K562 (cell line): Measurements from ENCODE around the gene TENM3. TPM values are rescaled to one million over a fixed set of nuclear protein-coding genes. Genes with fewer than 3 reads are reported as not detected.

Experiments used
- ATAC-seq: fragments of 200-7000 bp; cut with Tn5 transposase; 3 replicates; pipeline ENCODE4 v1.9.1; 2020; ENCODE audit warnings: moderate library complexity
- BruUV-seq: library from RNA; stranded (reverse); fragments of 400-500 nt; replicated peaks from 2 replicates; lab custom pipeline; 2021; lab: Mats Ljungman, UMichigan
- CTCF ChIA-PET: fragments of 300-600 bp; formaldehyde crosslinking; extraction: SDS; loops from one replicate; lab custom pipeline; 2021; ENCODE audit warnings: low intra/inter-chr PET ratio; lab: Yijun Ruan, JAX
- POLR2A ChIA-PET: fragments of 300-600, 350-650 bp; sonication (Branson Sonifier 250); formaldehyde crosslinking; extraction: SDS; loops from one replicate; lab custom pipeline; 2021; ENCODE audit warnings: antibody characterized with exemption, inconsistent platforms; lab: Yijun Ruan, JAX
- DNase-seq, 4 experiments: peaks; one replicate each; pipeline versions ENCODE4 v3.0.0 to v3.0.0-alpha.2; 2011 to 2018; ENCODE audit warnings: low spot score in 3 of 4, mixed read lengths in 3 of 4; ENCODE audit errors: extremely low read depth in 1 of 4
- FAIRE-seq: peaks from 2 replicates; lab custom pipeline; 2011; peaks lifted over from hg19 to GRCh38; lab: Jason Lieb, UNC
- H2AFZ ChIP-seq: 2 replicates; pipeline ENCODE4 v1.6.0; 2011; ENCODE audit warnings: low read depth, low read length, control low read depth, inconsistent platforms
- H3K27ac ChIP-seq: fragments of 200-600 bp; 3 replicates; pipeline ENCODE4 v1.8.0; 2011; ENCODE audit warnings: low read depth, mild to moderate bottlenecking, control low read depth, inconsistent platforms, low read length, moderate library complexity, mixed read lengths; ENCODE audit errors: extremely low read depth
- H3K27me3 ChIP-seq, 2 experiments: fragments of 300-600 bp in 1 of 2; 2 replicates in 1 of 2; 3 replicates in 1 of 2; pipeline versions ENCODE4 v1.6.0 to v1.8.0; 2011; ENCODE audit warnings: inconsistent platforms in 2 of 2, low read length in 2 of 2, mild to moderate bottlenecking in 1 of 2, mixed read lengths in 1 of 2, moderate library complexity in 1 of 2; ENCODE audit not compliant: control insufficient read depth in 2 of 2, insufficient read depth in 2 of 2
- H3K36me3 ChIP-seq: fragments of 300-600 bp; 3 replicates; pipeline ENCODE4 v1.8.0; 2011; ENCODE audit warnings: mild to moderate bottlenecking, low read length, inconsistent platforms; ENCODE audit not compliant: control insufficient read depth, insufficient read depth
- H3K4me1 ChIP-seq, 2 experiments: fragments of 200-600 bp in 1 of 2; replicated peaks in 1 of 2; 2 replicates in 1 of 2; 3 replicates in 1 of 2; pipeline versions ENCODE4 v1.5.1 to v1.8.0; 2011; ENCODE audit warnings: inconsistent platforms in 2 of 2, low read length in 2 of 2, mild to moderate bottlenecking in 1 of 2, mixed read lengths in 1 of 2, moderate library complexity in 1 of 2; ENCODE audit not compliant: control insufficient read depth in 2 of 2, insufficient read depth in 2 of 2
- H3K4me2 ChIP-seq: 2 replicates; pipeline ENCODE4 v1.6.1; 2011; ENCODE audit warnings: low read length, control low read depth, inconsistent platforms, mixed read lengths; ENCODE audit not compliant: insufficient read depth
- H3K4me3 ChIP-seq: fragments of 200-600 bp; sonication (generic), shearing (Covaris generic); 2 replicates; pipeline ENCODE4 v1.5.1; 2016; ENCODE audit warnings: control low read depth, inconsistent platforms
- H3K79me2 ChIP-seq: fragments of 200-600 bp; 3 replicates; pipeline ENCODE4 v1.8.0; 2011; ENCODE audit warnings: low read length, inconsistent platforms; ENCODE audit not compliant: control insufficient read depth, insufficient read depth
- H3K9ac ChIP-seq, 2 experiments: 2 replicates each; pipeline versions ENCODE4 v1.6.0 to v1.6.1; 2011; ENCODE audit warnings: low read depth in 2 of 2, low read length in 2 of 2, control low read depth in 1 of 2, inconsistent platforms in 1 of 2, mild to moderate bottlenecking in 1 of 2, mixed read lengths in 1 of 2; ENCODE audit not compliant: insufficient read depth in 1 of 2
- H3K9me1 ChIP-seq: one replicate; pipeline ENCODE4 v1.6.0; 2011; ENCODE audit warnings: inconsistent platforms, mild to moderate bottlenecking, low read length, moderate library complexity; ENCODE audit not compliant: control insufficient read depth, insufficient read depth
- H3K9me3 ChIP-seq: replicated peaks from 2 replicates; pipeline ENCODE4 v1.5.1; 2011; ENCODE audit warnings: low read depth, low read length, inconsistent platforms; ENCODE audit not compliant: control insufficient read depth, insufficient read depth
- H4K20me1 ChIP-seq: replicated peaks from 2 replicates; pipeline ENCODE4 v1.6.1; 2011; ENCODE audit warnings: low read length, inconsistent platforms, mixed read lengths; ENCODE audit not compliant: control insufficient read depth, insufficient read depth
- SRSF7 ChIP-seq: fragments of 200-400 bp; formaldehyde crosslinking; optimal IDR thresholded peaks from 2 replicates; pipeline ENCODE3; 2017; ENCODE audit warnings: mild to moderate bottlenecking, low read depth, low read length
- TCF7L2 ChIP-seq: fragments of 150-350 bp; IDR thresholded peaks from 2 replicates; pipeline ENCODE4 v1.6.1; 2016; ENCODE audit warnings: low read depth, mild to moderate bottlenecking, low read length, moderate library complexity
- TEAD1 ChIP-seq, 2 experiments: fragments of 450-650 bp in 1 of 2; sonication (generic) in 1 of 2; formaldehyde crosslinking; IDR thresholded peaks; 2 replicates each; pipeline versions ENCODE4 v1.4.0 to v1.8.0; 2020 to 2022; ENCODE audit warnings: mild to moderate bottlenecking in 2 of 2, missing genetic modification reagents in 1 of 2
- ZNF121 ChIP-seq: sonication (generic); formaldehyde crosslinking; conservative IDR thresholded peaks from 2 replicates; pipeline ENCODE4 v1.8.0; 2022; ENCODE audit warnings: missing genetic modification reagents
- ZNF561 ChIP-seq: fragments of 450-650 bp; formaldehyde crosslinking; conservative IDR thresholded peaks from 2 replicates; pipeline ENCODE4 v1.4.0; 2020; ENCODE audit warnings: mild to moderate bottlenecking, moderate library complexity
- WGBS: fragments of 100-300 bp; shearing (Covaris generic); methylation state at CpG from one replicate; pipeline ENCODE4 v1.1.6; 2016; ENCODE audit warnings: low coverage, mixed read lengths; ENCODE audit not compliant: insufficient coverage; ENCODE audit errors: missing lambda C conversion rate; 5-methylcytosine and 5-hydroxymethylcytosine counted together
- in situ Hi-C: fragments of 300-500 bp; cut with MboI; formaldehyde crosslinking; loops from 4 replicates; pipeline ENCODE4 v1.15.0; 2018; ENCODE audit warnings: inconsistent platforms, mixed read lengths
- intact Hi-C: fragments of 100-400 bp; cut with micrococcal nuclease; formaldehyde crosslinking; loops from 2 replicates; pipeline ENCODE4 v1.14.2; 2022
- polyA plus RNA-seq, 8 experiments: library from polyadenylated mRNA; depleted of rRNA in 4 of 8; stranded (reverse) in 5 of 8; unstranded in 3 of 8; fragments of >200 nt; fragmentation: Nextera tagmentation in 2 of 8; fragmentation: Illumina TruSeq in 1 of 8; extraction: Ambion mirVana in 2 of 8; extraction: Trizol in 1 of 8; gene quantifications; 2 replicates each; pipeline versions ENCODE4 v1.2.1 to v1.2.3, GENCODE V29; 2011 to 2014; ENCODE audit warnings: inconsistent platforms in 1 of 8, missing spikeins in 1 of 8
- total RNA-seq, 7 experiments: library from RNA; depleted of rRNA in 6 of 7; stranded (reverse); fragments of >200 nt in 6 of 7; fragmentation: Illumina TruSeq in 2 of 7; extraction: Trizol in 2 of 7; gene quantifications; 2 replicates each; pipeline versions ENCODE4 v1.2.1 to v1.2.3, GENCODE V29; 2011 to 2021; ENCODE audit warnings: low replicate concordance in 1 of 7
- TF ChIP-seq, protein P1 (sequence below): fragments of 250-450 bp; sonication (Bioruptor Pico); IDR thresholded peaks from 2 replicates; pipeline ENCODE4 v1.4.0; 2020; ENCODE audit warnings: mild to moderate bottlenecking
- TF ChIP-seq, protein P2 (sequence below): fragments of 250-450 bp; sonication (Bioruptor Pico); IDR thresholded peaks from 2 replicates; pipeline ENCODE4 v1.5.0; 2021; ENCODE audit warnings: mild to moderate bottlenecking, borderline replicate concordance
- TF ChIP-seq, protein P3 (sequence below): fragments of 450-650 bp; formaldehyde crosslinking; IDR thresholded peaks from 2 replicates; pipeline ENCODE4 v1.4.0; 2020; ENCODE audit warnings: mild to moderate bottlenecking, moderate library complexity
- TF ChIP-seq, protein P4 (sequence below): fragments of 450-650 bp; formaldehyde crosslinking; IDR thresholded peaks from 2 replicates; pipeline ENCODE4 v1.4.0; 2020; ENCODE audit warnings: mild to moderate bottlenecking

Gene TENM3
- total and polyA plus RNA-seq, 9 of the 15 experiments (the other 6 are each of a cell fraction or from before 2014, with no cell fraction given) = 0.01 to 0.02 TPM; not detected in 7

DNA sequence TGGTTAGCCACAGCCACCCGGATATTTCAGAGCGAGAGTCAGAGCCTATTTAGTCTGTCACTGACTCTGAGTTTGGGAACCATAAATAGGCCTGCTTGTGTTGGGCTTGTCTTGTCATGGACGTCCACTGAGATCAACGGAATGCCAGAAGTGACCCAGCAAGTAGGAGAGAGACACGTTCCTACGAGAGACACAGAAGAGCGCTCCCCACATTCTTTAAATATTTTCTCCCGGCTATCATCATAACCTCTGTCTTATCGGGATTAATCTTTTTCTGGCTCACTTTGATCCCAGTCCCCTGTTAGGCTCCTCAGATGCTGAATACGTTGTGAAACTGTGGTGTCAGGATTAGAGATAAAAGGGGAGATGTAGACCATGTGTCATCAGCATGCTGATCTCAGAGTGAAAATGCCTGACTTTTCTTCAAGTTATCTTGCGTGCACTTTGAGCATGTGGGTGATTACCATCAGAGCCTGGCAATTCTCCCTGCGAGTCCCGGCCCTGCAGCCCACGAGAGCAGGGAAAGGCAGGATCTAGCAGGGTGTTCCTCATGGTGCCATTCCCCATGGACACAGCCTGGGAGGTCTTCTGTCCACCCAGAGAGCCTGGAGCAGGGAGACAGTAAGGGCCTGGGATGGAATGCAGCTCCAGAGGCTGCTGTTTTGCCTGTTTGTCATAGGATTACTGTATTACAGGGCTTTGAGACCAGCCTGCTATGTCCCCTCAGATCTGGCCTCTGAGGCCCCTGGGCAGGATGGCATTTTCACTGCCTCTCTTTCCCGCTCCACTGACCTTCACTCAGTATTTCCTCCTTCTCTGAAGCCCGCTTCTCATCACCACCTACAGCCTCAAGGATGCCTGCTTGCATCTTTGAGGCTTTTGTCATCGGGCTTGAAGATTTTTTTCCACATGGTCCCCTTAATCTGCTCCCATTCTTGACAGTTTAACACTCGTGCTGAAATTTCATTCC is 2.8 kb upstream of the TENM3 start:
- Histone ChIP-seq H3K9me3 (no peaks in the 10 kb centered on the region), H3K27me3 (0 out of 5 replicates have a peak, but pooled peaks cover 0 to 3% of the 10 kb centered on the region in 2 experiments), H3K36me3 (no peaks in the 10 kb centered on the region)
- POLR2A ChIA-PET = no interaction called here
- TF ChIP-seq ZNF121 = no peak
- no peak for TF ChIP-seq TCF7L2
- no peak for TF ChIP-seq SRSF7
- TF ChIP-seq, protein P1, sequence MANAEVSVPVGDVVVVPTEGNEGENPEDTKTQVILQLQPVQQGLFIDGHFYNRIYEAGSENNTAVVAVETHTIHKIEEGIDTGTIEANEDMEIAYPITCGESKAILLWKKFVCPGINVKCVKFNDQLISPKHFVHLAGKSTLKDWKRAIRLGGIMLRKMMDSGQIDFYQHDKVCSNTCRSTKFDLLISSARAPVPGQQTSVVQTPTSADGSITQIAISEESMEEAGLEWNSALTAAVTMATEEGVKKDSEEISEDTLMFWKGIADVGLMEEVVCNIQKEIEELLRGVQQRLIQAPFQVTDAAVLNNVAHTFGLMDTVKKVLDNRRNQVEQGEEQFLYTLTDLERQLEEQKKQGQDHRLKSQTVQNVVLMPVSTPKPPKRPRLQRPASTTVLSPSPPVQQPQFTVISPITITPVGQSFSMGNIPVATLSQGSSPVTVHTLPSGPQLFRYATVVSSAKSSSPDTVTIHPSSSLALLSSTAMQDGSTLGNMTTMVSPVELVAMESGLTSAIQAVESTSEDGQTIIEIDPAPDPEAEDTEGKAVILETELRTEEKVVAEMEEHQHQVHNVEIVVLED (CRISPR knock-in tag) = no peak
- TF ChIP-seq, protein P2, sequence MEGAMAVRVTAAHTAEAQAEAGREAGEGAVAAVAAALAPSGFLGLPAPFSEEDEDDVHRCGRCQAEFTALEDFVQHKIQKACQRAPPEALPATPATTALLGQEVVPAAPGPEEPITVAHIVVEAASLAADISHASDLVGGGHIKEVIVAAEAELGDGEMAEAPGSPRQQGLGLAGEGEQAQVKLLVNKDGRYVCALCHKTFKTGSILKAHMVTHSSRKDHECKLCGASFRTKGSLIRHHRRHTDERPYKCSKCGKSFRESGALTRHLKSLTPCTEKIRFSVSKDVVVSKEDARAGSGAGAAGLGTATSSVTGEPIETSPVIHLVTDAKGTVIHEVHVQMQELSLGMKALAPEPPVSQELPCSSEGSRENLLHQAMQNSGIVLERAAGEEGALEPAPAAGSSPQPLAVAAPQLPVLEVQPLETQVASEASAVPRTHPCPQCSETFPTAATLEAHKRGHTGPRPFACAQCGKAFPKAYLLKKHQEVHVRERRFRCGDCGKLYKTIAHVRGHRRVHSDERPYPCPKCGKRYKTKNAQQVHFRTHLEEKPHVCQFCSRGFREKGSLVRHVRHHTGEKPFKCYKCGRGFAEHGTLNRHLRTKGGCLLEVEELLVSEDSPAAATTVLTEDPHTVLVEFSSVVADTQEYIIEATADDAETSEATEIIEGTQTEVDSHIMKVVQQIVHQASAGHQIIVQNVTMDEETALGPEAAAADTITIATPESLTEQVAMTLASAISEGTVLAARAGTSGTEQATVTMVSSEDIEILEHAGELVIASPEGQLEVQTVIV (CRISPR knock-in tag) = no peak
- TF ChIP-seq, protein P3, sequence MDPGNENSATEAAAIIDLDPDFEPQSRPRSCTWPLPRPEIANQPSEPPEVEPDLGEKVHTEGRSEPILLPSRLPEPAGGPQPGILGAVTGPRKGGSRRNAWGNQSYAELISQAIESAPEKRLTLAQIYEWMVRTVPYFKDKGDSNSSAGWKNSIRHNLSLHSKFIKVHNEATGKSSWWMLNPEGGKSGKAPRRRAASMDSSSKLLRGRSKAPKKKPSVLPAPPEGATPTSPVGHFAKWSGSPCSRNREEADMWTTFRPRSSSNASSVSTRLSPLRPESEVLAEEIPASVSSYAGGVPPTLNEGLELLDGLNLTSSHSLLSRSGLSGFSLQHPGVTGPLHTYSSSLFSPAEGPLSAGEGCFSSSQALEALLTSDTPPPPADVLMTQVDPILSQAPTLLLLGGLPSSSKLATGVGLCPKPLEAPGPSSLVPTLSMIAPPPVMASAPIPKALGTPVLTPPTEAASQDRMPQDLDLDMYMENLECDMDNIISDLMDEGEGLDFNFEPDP (CRISPR knock-in tag) = no peak
- TF ChIP-seq ZNF561 (CRISPR knock-in tag) = no peak
- TF ChIP-seq, protein P4, sequence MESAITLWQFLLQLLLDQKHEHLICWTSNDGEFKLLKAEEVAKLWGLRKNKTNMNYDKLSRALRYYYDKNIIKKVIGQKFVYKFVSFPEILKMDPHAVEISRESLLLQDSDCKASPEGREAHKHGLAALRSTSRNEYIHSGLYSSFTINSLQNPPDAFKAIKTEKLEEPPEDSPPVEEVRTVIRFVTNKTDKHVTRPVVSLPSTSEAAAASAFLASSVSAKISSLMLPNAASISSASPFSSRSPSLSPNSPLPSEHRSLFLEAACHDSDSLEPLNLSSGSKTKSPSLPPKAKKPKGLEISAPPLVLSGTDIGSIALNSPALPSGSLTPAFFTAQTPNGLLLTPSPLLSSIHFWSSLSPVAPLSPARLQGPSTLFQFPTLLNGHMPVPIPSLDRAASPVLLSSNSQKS (CRISPR knock-in tag) = no peak
- no peak for TF ChIP-seq TEAD1 (CRISPR knock-in tag; IDR thresholded peaks at IDR 0.05)
- TF ChIP-seq, all 486 proteins: peak for 0
- no peak overlapping the region for H3K9ac ChIP-seq
- no TSS peak for BruUV-seq
- H3K79me2 ChIP-seq = no peaks in the 10 kb centered on the region
- in situ Hi-C loops (no loop called here), intact Hi-C loops (no loop called here)
- no peak overlapping the region for H3K27ac ChIP-seq
- DNase-seq = no peak
- FAIRE-seq = no peak
- no peaks in the 10 kb centered on the region for H3K9me1 ChIP-seq
- H3K4me2 ChIP-seq = no peak overlapping the region
- H3K4me1 ChIP-seq = no peaks in the 10 kb centered on the region
- CTCF ChIA-PET = no interaction called here
- no peak overlapping the region for H2AFZ ChIP-seq
- 0% methylated on average over 18 of the region's 18 CpGs for WGBS
- ATAC-seq = no peak
- H3K4me3 ChIP-seq = no peak overlapping the region
- H4K20me1 ChIP-seq = no peaks in the 10 kb centered on the region
